Thoracic aorta (tissue), 2 donors: ENCODE data around the gene HYI. TPM values are rescaled to one million over a fixed set of nuclear protein-coding genes. Genes with fewer than 3 reads are reported as not detected.

Experiments
- ATAC-seq: fragments of 150-250 bp; one replicate; pipeline ENCODE4 v1.8.0; 2017; ENCODE audit warnings: low read depth; ENCODE audit not compliant: insufficient number of reproducible peaks, low FRiP score
- DNase-seq: peaks from one replicate; pipeline ENCODE4 v3.0.0-alpha.2; 2020; ENCODE audit warnings: low spot score
- H3K27ac ChIP-seq, 2 donors: fragments of 200-600 bp; sonication (generic); 1 replicate in 1 of 2; 2 replicates in 1 of 2; pipeline ENCODE4 v1.5.1; 2016; ENCODE audit warnings: mild to moderate bottlenecking in 2 of 2, moderate library complexity in 2 of 2
- H3K27me3 ChIP-seq: fragments of 200-600 bp; sonication (generic); replicated peaks from 2 replicates; pipeline ENCODE4 v1.6.0; 2016; ENCODE audit warnings: mild to moderate bottlenecking; ENCODE audit not compliant: insufficient read depth
- H3K36me3 ChIP-seq: fragments of 200-600 bp; sonication (generic); one replicate; pipeline ENCODE4 v1.5.1; 2016
- H3K4me1 ChIP-seq, 2 donors: fragments of 200-600 bp; sonication (generic); 1 replicate in 1 of 2; 2 replicates in 1 of 2; pipeline versions ENCODE4 v1.5.1 to v1.6.0; 2016; ENCODE audit warnings: low read depth in 2 of 2, mild to moderate bottlenecking in 1 of 2; ENCODE audit not compliant: control insufficient read depth in 1 of 2
- H3K4me3 ChIP-seq: fragments of 200-600 bp; sonication (generic); 2 replicates; pipeline ENCODE4 v1.5.1; 2016; ENCODE audit warnings: mild to moderate bottlenecking
- H3K9me3 ChIP-seq: fragments of 200-600 bp; sonication (generic); 2 replicates; pipeline ENCODE4 v1.5.1; 2016
- total RNA-seq, 2 donors: library from RNA; depleted of rRNA; stranded (reverse); fragments of >200 nt; gene quantifications; one replicate each; pipeline versions ENCODE4 v1.1.0 to v1.2.3, GENCODE V29; 2016
- TF ChIP-seq, protein P1 (sequence below): fragments of 200-600 bp; sonication (generic); IDR thresholded peaks from one replicate; pipeline ENCODE4 v1.5.1; 2019; ENCODE audit warnings: antibody characterized with exemption

HYI gene
- total RNA-seq, 2 donors from 2014 or later, result 57.7 to 70.0 TPM

DNA sequence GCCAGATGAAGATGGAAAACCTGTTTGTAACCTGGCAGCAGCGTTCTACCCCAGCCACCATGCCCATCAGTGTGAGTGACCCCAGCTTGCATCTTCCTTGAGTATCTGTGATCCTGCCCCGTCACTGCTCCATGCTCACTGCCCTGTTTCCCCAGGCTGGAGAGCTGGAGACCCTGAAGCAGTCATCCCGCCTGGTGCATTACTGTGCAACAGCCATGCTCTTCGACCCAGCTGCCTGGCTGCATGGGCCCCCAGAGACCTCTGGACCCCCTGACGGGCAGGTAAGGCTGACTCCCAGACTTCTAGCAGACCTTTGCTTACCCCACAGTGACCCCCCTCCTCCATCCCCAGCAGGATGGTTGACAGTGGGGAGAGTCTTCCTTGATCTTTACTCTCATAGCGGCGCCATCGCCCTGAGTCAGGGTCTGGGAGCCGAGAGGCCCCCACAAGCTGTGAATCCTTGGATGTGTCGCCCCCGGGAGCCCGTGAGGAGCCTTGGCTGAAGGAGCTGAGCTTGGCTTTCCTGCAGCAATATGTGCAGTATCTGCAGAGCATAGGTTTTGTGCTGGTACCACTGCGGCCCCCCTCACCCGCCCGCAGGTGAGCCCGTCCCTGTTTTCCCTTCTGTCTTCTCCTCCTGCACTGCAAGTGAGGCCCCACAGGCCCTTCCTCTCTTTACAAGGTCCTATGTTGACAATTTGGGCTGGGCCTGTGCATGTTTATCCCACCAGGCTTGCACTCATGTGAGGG, 10.4 kb downstream of the HYI start:
- no peak for ATAC-seq
- H3K4me1 ChIP-seq, result no peaks in the 10 kb centered on the region
- H3K4me3 ChIP-seq, result no peak overlapping the region
- H3K9me3 ChIP-seq, result no peaks in the 10 kb centered on the region
- H3K36me3 ChIP-seq, result peaks cover 95% of the 10 kb centered on the region
- no peak overlapping the region for H3K27ac ChIP-seq
- no peak for DNase-seq
- TF ChIP-seq, protein P1, sequence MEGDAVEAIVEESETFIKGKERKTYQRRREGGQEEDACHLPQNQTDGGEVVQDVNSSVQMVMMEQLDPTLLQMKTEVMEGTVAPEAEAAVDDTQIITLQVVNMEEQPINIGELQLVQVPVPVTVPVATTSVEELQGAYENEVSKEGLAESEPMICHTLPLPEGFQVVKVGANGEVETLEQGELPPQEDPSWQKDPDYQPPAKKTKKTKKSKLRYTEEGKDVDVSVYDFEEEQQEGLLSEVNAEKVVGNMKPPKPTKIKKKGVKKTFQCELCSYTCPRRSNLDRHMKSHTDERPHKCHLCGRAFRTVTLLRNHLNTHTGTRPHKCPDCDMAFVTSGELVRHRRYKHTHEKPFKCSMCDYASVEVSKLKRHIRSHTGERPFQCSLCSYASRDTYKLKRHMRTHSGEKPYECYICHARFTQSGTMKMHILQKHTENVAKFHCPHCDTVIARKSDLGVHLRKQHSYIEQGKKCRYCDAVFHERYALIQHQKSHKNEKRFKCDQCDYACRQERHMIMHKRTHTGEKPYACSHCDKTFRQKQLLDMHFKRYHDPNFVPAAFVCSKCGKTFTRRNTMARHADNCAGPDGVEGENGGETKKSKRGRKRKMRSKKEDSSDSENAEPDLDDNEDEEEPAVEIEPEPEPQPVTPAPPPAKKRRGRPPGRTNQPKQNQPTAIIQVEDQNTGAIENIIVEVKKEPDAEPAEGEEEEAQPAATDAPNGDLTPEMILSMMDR, result no peak
- no peaks in the 10 kb centered on the region for H3K27me3 ChIP-seq

DNA sequence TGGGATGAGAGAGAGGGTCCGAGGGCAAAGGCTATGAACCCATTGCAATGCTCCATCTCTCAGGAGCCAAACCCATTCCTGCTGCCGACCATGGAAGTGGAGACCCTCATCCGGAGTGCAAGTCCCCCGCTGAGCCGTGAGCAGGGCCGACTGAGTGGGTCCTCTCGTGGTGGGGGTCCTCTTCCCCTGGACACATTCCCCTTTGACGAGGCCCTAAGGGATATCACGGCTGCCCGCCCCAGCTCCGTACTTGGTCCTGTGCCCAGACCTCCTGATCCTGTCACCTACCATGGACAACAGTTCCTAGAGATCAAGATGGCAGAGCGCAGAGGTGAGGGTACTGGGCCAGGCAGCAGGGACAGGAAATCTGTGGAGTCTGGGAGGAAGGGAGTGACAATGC, 11.0 kb downstream of the HYI start:
- TF ChIP-seq, protein P1, result no peak
- H3K36me3 ChIP-seq, result peaks cover 94% of the 10 kb centered on the region
- no peak for DNase-seq

DNA sequence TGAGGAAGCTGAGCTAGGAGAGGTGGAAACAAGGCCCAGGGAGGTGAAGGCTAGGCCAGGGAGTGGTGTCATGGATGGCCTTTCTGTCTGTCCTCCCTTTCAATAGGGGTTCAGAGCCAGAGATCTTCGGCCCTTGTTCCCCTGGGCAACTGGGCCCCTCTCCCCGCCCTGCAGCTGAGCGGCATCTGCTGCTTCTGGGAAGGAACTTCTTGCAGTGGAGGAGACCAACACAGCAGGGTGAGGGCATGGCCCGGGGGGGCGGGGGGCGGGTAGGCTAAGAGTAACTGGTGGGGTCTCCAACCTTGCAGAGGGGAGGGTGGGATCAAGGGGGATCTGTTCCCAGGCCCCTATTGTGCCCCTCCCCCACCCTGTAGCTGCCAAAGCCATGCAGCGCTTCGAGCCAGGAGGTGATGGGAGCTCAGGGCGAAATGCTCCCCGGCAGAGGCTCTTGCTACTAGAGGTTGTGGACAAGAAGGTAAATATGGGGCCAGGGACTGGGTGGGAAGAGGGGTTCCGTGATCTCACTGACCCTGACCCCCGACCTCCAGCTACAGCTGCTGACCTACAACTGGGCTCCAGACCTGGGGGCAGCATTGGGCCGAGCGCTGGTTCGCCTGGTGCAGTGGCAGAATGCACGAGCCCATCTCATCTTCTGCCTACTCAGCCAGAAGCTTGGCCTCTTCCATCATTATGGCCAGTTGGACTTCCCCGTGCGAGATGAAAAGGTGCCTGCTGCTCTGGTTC, 11.7 kb downstream of the HYI start:
- peaks cover 93% of the 10 kb centered on the region for H3K36me3 ChIP-seq

More for the DNA sequence above, 11.0 kb downstream of the HYI start:
- no peaks in the 10 kb centered on the region for H3K27me3 ChIP-seq
- no peak overlapping the region for H3K27ac ChIP-seq
- H3K4me3 ChIP-seq, result no peak overlapping the region
- ATAC-seq, result no peak
- no peaks in the 10 kb centered on the region for H3K4me1 ChIP-seq
- H3K9me3 ChIP-seq, result no peaks in the 10 kb centered on the region

DNA sequence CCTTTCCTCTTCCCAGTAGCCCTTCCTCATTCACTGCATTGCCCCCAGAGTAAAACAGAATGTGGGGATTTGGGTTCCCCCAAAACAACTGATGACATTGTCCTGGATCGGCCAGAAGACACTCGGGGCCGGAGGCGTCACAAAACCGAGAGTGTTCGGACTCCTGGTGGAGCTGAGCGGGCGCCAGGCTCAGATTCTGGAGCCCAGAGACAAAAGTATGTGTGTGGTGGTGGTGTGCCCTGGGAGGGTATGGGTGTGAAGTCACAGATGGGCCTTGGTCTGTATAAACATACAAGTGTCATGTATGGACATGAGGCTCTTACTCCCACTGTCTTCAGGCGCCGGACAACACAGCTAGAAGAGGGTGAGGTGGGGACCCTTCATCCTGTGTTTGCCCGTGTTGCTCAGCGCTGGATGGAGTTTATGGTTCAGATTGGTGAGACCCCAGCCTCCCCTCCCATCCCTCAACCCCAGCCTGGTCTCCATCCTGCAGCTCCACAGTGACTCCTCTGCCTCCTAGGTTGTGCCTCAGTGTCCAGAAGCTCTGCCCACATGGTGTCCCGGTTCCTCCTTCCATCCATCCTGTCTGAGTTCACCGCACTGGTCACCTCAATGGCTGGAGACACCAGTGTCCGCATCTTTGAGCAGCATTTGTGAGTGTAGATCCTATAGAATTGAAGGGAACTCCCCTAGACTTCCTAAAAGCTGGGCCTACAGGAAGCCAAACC, 12.4 kb downstream of the HYI start:
- TF ChIP-seq, protein P1, result no peak
- Histone ChIP-seq H3K4me3 (no peak overlapping the region), H3K27ac (no peak overlapping the region), H3K4me1 (no peaks in the 10 kb centered on the region), H3K36me3 (peaks cover 85% of the 10 kb centered on the region), H3K9me3 (no peaks in the 10 kb centered on the region), H3K27me3 (no peaks in the 10 kb centered on the region)
- ATAC-seq (no peak), DNase-seq (no peak)

More for the DNA sequence above, 11.7 kb downstream of the HYI start:
- Histone ChIP-seq H3K27ac (no peak overlapping the region), H3K27me3 (no peaks in the 10 kb centered on the region), H3K4me1 (no peaks in the 10 kb centered on the region), H3K4me3 (no peak overlapping the region), H3K9me3 (no peaks in the 10 kb centered on the region)
- TF ChIP-seq, protein P1, result no peak
- DNase-seq (no peak), ATAC-seq (no peak)

DNA sequence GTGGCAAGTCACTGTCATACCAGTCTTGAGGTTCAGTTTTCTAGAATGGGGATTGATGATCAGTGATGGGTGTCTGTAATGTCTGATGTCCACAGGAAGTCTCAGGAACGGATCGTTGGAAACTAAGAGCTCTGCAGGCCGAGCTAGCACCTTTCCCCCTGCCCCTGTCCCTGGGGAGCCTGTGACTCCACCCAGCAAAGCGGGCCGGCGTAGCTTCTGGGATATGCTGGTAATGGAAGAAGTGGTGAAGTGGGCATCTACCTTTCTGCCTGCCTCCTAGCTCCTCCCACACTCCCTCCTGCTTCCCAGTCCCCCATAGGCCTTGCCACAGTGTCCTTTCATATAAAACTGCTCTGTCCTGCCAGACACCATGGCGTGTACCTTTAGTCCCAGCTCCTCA, 13.4 kb downstream of the HYI start:
- TF ChIP-seq, protein P1, result no peak
- no peak overlapping the region for H3K27ac ChIP-seq
- no peak for DNase-seq
- H3K27me3 ChIP-seq, result no peaks in the 10 kb centered on the region
- H3K4me1 ChIP-seq, result peaks cover 0 to 4% of the 10 kb centered on the region in 2 donors
- peaks cover 75% of the 10 kb centered on the region for H3K36me3 ChIP-seq
- no peak overlapping the region for H3K4me3 ChIP-seq
- no peak for ATAC-seq
- H3K9me3 ChIP-seq, result no peaks in the 10 kb centered on the region
